SU-DHL-6 (cell line): Measurements from ENCODE around the gene RPS6KA1.

Source experiments
- H2AFZ ChIP-seq: fragments of 200-600 bp; sonication (generic); 2 replicates; pipeline ENCODE4 v1.6.1; 2014; ENCODE audit warnings: low read depth, mild to moderate bottlenecking, moderate library complexity, mixed read lengths, antibody characterized with exemption, low read length; ENCODE audit not compliant: severe bottlenecking
- H3F3A ChIP-seq: fragments of 200-600 bp; shearing (Covaris generic); 2 replicates; pipeline ENCODE4 v1.6.0; 2016; ENCODE audit warnings: antibody characterized with exemption, mild to moderate bottlenecking; ENCODE audit not compliant: insufficient read depth
- H3K27ac ChIP-seq: fragments of 200-600 bp; sonication (generic); 2 replicates; pipeline ENCODE4 v1.5.1; 2016; ENCODE audit warnings: low read depth, mild to moderate bottlenecking, low read length, moderate library complexity, mixed read lengths
- H3K27me3 ChIP-seq: fragments of 200-600 bp; sonication (generic), shearing (Covaris generic); 2 replicates; pipeline ENCODE4 v1.6.0; 2014; ENCODE audit warnings: mild to moderate bottlenecking, low read length
- H3K36me3 ChIP-seq: fragments of 200-600 bp; sonication (generic); 2 replicates; pipeline ENCODE4 v1.6.1; 2014; ENCODE audit warnings: mild to moderate bottlenecking, low read length, mixed read lengths
- H3K4me2 ChIP-seq: fragments of 300-600, 200-600 bp; shearing (Covaris generic), sonication (generic); 2 replicates; pipeline ENCODE4 v1.6.0; 2014; ENCODE audit warnings: low read length, low read depth, mild to moderate bottlenecking; ENCODE audit not compliant: poor library complexity, severe bottlenecking
- H3K4me3 ChIP-seq: fragments of 200-600 bp; sonication (generic); 2 replicates; pipeline ENCODE4 v1.5.1; 2014; ENCODE audit warnings: antibody characterized with exemption, low read length, mild to moderate bottlenecking, mixed read lengths; ENCODE audit not compliant: insufficient read depth, poor library complexity, severe bottlenecking
- H3K79me2 ChIP-seq: fragments of 200-600 bp; sonication (generic); 2 replicates; pipeline ENCODE4 v1.6.1; 2014; ENCODE audit warnings: mild to moderate bottlenecking, low read length, moderate library complexity; ENCODE audit not compliant: insufficient read depth
- H3K9ac ChIP-seq: fragments of 200-600 bp; sonication (generic); 2 replicates; pipeline ENCODE4 v1.7.0; 2014; ENCODE audit warnings: mild to moderate bottlenecking, low read length
- H3K9me2 ChIP-seq: fragments of 200-600 bp; sonication (generic); replicated peaks from 2 replicates; pipeline ENCODE4 v1.6.1; 2014; ENCODE audit warnings: low read length; ENCODE audit not compliant: insufficient read depth
- H3K9me3 ChIP-seq: fragments of 200-600 bp; sonication (generic); 2 replicates; pipeline ENCODE4 v1.6.1; 2014; ENCODE audit warnings: low read length, mixed read lengths; ENCODE audit not compliant: insufficient read depth
- H4K20me1 ChIP-seq: fragments of 200-600 bp; sonication (generic); 2 replicates; pipeline ENCODE4 v1.6.1; 2014; ENCODE audit warnings: low read depth, mild to moderate bottlenecking, antibody characterized with exemption, low read length, moderate library complexity, mixed read lengths
- CTCF ChIP-seq: fragments of 200-600 bp; sonication (generic); IDR thresholded peaks from one replicate; pipeline ENCODE4 v1.5.1; 2017; ENCODE audit warnings: antibody characterized with exemption, mild to moderate bottlenecking, low read length, moderate library complexity; ENCODE audit not compliant: insufficient read depth, poor library complexity, severe bottlenecking
- EZH2phosphoT487 ChIP-seq: fragments of 200-600 bp; sonication (generic), shearing (Covaris generic); conservative IDR thresholded peaks from 2 replicates; pipeline ENCODE4 v1.6.1; 2018; ENCODE audit warnings: mild to moderate bottlenecking, antibody characterized with exemption, low read length, moderate library complexity, mixed read lengths

RPS6KA1 gene

GRCh38 chr1:26570287-26570686 lies 40.7 kb downstream of the RPS6KA1 start:
- TF ChIP-seq EZH2phosphoT487 = no peak
- TF ChIP-seq CTCF = no peak
- Histone ChIP-seq H3K79me2 (no peaks in the 10 kb centered on the region), H3K27me3 (no peaks in the 10 kb centered on the region), H2AFZ (no peak overlapping the region), H3K9me2 (no peaks in the 10 kb centered on the region), H3K9me3 (no peaks in the 10 kb centered on the region), H3F3A (0 out of 2 replicates have a peak, but pooled peaks cover 1% of the 10 kb centered on the region), H3K27ac (no peak overlapping the region), H3K4me2 (no peak overlapping the region), H3K4me3 (no peak overlapping the region), H3K36me3 (peaks cover 2% of the 10 kb centered on the region; the same call in 1 of the 2 replicates), H3K9ac (no peak overlapping the region), H4K20me1 (no peaks in the 10 kb centered on the region)

- no peak overlapping the region for H3K4me2 ChIP-seq
- H3K9me2 ChIP-seq = no peaks in the 10 kb centered on the region
- H3K27ac ChIP-seq = no peak overlapping the region
- no peaks in the 10 kb centered on the region for H3K27me3 ChIP-seq
- TF ChIP-seq EZH2phosphoT487 (no peak), CTCF (no peak)
- no peak overlapping the region for H3K4me3 ChIP-seq
- H2AFZ ChIP-seq = no peak overlapping the region
- no peak overlapping the region for H3K9ac ChIP-seq
- no peaks in the 10 kb centered on the region for H3K9me3 ChIP-seq
- H4K20me1 ChIP-seq = no peaks in the 10 kb centered on the region
- H3F3A ChIP-seq = peaks cover 4% of the 10 kb centered on the region; the same call in 1 of the 2 replicates
- no peaks in the 10 kb centered on the region for H3K79me2 ChIP-seq
- peaks cover 2% of the 10 kb centered on the region; the same call in 1 of the 2 replicates for H3K36me3 ChIP-seq
Measured at GRCh38 chr1:26571381-26571780, 41.8 kb downstream of the RPS6KA1 start.

GRCh38 chr1:26574018-26574417 lies 44.5 kb downstream of the RPS6KA1 start:
- H3K27me3 ChIP-seq = no peaks in the 10 kb centered on the region
- H2AFZ ChIP-seq = no peak overlapping the region
- H4K20me1 ChIP-seq = no peaks in the 10 kb centered on the region
- H3K9ac ChIP-seq = no peak overlapping the region
- H3F3A ChIP-seq = peaks cover 4% of the 10 kb centered on the region; the same call in 1 of the 2 replicates
- no peak overlapping the region for H3K4me2 ChIP-seq
- H3K79me2 ChIP-seq = no peaks in the 10 kb centered on the region
- no peaks in the 10 kb centered on the region for H3K9me3 ChIP-seq
- H3K27ac ChIP-seq = no peak overlapping the region
- H3K4me3 ChIP-seq = no peak overlapping the region
- TF ChIP-seq EZH2phosphoT487 (no peak), CTCF (no peak)
- no peaks in the 10 kb centered on the region for H3K36me3 ChIP-seq
- H3K9me2 ChIP-seq = no peaks in the 10 kb centered on the region
